GM18498 (cell line): ENCODE data around the gene ANAPC7.
"Not testable (repeated sequence)": the region's sequence is repeated elsewhere in the genome, so short reads cannot be mapped to it uniquely, and the experiment has no call there.

ENCODE experiments used
- ATAC-seq: cut with Tn5 transposase; IDR thresholded peaks from one replicate; pipeline ENCODE4 v1.9.1; 2021; ENCODE audit warnings: mild to moderate bottlenecking, moderate library complexity; ENCODE audit not compliant: unreplicated experiment

ANAPC7 gene, protein sequence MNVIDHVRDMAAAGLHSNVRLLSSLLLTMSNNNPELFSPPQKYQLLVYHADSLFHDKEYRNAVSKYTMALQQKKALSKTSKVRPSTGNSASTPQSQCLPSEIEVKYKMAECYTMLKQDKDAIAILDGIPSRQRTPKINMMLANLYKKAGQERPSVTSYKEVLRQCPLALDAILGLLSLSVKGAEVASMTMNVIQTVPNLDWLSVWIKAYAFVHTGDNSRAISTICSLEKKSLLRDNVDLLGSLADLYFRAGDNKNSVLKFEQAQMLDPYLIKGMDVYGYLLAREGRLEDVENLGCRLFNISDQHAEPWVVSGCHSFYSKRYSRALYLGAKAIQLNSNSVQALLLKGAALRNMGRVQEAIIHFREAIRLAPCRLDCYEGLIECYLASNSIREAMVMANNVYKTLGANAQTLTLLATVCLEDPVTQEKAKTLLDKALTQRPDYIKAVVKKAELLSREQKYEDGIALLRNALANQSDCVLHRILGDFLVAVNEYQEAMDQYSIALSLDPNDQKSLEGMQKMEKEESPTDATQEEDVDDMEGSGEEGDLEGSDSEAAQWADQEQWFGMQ

DNA sequence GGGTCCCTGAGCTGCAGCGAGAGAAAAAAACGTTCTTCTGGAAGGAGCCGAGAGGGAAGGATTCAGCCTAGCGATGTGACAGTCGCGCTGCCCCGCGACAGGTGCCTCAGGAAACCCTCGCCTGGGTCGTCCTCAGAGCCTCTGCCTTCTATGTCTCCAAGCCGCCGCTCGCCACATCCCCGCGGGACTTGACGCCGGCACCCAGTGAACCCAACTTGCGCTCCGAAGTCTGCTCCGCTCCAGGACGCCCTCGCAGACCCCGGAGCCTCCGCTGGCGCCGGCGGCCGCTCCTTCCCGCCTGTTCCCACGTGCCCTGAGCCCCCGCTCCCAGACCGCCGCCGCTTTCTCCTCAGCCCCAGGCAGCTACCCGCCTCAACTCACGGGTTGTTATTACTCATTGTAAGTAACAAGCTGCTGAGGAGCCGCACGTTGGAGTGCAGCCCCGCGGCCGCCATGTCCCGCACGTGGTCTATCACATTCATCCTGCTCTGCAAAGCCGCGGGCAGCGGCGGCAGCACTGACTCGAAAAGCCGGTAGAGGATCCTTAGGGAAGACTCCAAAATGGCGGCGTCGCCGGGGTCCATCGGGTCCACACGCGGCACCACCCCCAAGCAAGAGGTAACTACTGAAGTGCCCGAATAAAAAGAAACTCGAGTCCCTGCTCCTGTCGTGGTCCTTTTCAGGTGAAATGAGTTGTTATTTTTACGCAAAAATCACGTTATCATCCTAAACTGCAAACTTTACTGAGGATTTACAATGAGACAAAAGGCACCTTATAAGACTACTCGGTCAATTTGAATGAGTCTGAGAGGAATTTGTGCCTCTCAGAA lies at the start of gene ANAPC7:
ANAPC7 (minus strand) TSS at position 563 of the 830 bp plus-strand sequence; CDS start at position 482, 81 bp downstream.
- ATAC-seq: peak; percentile 89

DNA sequence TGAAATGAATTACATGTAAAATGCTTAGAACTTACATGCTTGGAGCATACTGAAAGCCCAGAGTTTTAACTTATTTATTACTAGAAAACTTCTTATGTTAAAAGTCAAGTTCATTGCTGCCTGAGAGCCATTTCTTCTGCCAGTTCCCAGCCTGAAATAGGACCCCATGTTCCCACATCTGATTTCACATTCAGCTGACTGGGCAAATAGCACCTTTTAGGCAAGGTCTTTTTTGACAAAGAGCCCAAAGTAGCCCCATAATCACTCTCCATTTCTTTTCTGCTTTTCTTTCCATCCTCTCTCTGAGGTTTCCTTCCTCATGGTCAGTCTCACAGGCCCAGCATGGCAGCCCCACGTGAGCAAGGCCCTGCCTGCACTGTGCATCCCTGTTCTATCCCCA lies 47.8 kb upstream of the ANAPC7 start:
- no peak for ATAC-seq

DNA sequence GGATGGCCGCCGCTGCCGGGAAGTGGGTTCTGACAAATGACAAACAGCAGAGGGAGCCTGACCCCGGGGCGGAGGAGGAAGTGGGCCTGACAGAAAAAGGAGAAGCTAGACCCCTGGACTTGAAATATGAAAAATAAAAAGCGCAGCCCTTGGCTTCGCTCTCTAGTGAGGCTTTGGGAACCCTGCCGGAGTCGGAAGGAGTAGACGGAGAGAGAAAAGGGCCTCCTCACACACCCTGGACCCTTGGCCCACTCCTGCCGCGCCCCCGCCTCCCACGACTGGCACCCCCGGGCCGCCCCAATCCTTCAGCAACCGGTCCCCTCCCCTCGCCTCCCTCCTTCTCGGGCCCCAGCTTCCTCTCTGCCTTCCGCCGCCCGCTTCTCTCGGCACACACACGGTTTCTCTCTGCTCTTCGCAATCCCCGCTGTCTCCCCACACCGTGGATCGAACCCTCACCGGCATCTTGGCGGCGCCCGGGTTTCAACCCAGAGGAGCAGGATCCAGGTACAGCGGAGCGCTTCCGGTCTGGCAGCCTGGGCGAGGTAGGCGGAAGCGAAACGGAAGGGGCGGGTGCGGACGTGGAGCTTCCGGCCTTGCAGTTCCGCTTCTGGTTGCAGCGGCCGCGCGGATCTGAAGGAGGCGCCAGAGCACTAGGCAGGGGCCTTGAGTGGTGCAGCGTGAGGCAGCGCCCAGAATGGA lies 46.4 kb upstream of the ANAPC7 start, which contains the start of gene ARPC3:
ARPC3 (minus strand) TSS at position 539 of the 699 bp plus-strand sequence; CDS start at position 462, 77 bp downstream.
- ATAC-seq: peak; percentile 91

DNA sequence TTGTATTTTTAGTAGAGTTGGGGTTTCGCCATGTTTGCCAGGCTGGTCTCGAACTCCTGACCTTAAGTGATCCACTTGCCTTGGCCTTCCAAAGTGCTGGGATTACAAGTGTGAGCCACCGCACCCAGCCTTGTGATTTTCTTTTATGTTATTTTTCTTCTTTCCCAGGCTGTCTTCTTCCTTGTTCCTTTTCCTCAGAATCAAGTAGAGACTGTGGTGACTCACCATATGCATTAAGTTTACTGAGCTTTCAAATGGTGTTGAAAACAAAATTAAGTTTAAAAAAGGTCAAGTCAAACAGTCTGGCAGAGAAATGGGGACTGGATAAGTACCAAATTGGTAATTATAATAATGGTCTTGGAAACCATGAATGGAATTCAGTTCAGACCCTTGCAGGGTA lies 40.9 kb upstream of the ANAPC7 start:
- no peak for ATAC-seq

DNA sequence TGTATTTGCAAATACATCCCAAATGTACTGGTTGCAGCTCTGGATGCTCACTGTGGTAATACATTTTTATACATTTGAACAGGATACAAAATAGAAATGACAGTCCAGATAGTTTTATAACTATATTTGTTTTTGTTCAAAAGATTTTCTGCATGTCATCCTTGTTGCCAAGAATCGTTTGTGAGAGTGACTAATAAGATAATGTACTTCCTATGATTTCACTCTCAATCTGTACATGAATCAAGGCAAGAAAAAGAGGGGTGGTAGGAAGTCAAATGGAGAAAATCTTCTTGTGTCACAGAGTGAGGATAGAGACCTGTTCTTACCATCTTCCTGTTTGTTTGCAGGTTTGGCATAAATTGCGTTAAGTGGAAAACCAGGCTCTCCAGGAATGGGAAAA lies 32.7 kb upstream of the ANAPC7 start:
- no peak for ATAC-seq

DNA sequence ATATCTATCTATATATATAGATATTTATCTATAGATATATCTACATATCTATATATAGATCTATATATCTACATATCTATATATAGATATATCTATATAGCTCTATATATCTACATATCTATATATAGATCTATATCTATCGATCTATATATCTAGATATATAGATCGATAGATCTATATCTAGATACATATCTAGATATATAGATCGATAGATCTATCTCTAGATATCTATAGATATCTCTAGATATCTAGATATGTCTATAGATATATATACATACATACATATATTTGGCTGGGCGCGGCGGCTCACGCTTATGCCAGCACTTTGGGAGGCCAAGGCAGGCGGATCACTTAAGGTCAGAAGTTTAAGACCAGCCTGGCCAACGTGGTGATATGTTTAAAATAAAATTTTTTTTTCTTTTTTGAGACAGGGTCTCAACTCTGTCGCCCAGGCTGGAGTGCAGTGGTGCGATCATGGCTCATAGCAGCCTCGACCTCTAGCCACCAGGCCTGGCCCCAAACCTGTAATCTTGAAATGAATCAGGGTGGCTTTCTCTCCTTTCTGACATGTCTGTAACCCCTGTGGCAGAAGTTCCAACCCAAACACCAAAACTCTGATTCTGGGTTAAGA lies 28.6 kb upstream of the ANAPC7 start:
- no peak for ATAC-seq

DNA sequence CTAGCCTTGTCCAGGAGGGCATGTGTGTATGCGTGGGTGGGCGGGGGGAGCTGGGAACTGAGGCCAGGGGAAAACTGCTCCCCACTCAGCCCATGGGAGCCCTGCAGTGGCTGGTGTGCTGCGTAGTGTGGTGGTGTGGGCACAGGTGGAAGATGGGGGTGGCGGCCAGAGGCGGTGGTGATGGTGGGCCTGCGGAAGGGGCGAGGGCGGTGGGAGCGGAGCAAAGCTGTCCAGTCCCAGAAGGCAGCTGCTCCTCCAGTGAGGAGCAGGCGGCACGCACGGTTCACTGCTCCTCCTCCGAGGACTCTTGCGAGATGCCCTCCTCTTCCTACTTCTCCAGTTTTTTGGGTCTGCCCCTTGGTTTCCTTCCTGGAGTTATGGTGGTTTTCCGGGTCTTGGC lies 26.2 kb upstream of the ANAPC7 start:
- ATAC-seq: not testable (repeated sequence)

DNA sequence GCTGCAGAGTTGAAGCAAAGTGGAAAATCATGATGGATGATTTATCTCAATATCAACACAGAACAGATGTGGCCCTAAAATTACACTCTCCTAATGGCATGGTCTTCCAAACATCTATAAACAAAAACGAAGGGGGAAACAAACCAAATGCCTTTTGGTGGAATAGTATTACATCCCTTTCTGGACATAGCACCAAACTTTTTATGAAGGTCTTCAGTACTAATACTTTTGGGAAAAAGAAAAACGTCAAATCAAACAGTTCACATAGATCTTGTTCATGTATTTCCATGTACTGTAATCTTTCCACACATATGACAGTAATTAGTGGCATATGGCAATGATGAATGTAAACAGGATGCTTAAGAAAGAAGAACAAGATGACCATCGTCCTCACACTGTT lies 22.9 kb upstream of the ANAPC7 start:
- ATAC-seq: no peak

DNA sequence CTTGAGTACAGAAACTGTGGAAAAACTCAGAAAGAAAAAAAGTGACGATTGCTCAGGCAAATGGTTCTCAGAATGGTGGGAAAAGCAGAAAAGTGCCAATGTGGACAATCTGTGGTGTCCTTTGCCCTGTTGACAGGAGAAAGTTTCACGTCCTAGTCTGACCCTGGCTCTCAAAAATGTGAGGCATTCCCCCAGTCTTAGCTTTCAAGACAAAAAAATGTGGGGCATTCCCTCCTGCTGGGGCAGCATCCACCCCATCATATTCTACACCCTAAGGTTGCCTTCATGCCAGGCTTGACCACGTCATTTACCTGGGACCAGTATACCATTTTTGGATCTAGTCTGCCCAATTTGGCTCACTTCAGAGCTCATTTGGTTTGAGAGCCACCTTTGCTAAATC lies 20.7 kb upstream of the ANAPC7 start:
- ATAC-seq: no peak

DNA sequence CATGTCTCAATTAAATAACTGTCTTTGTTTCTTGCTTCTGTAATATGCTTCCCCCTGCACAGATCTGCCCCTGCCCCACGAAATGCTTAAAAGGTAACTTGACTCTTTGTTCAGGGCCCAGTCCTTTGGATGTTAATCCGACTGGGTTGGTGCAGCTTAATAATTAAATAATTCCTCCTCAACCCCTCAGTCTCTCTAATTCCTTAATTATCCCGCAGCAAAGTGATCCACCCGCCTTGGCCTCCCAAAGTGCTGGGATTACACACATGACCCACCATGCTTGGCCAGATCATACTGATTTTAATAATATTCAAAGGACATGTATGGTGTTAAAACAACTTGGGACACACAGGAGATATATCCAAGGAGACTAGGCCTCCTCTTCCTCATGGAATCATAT lies 18.2 kb upstream of the ANAPC7 start:
- no peak for ATAC-seq

DNA sequence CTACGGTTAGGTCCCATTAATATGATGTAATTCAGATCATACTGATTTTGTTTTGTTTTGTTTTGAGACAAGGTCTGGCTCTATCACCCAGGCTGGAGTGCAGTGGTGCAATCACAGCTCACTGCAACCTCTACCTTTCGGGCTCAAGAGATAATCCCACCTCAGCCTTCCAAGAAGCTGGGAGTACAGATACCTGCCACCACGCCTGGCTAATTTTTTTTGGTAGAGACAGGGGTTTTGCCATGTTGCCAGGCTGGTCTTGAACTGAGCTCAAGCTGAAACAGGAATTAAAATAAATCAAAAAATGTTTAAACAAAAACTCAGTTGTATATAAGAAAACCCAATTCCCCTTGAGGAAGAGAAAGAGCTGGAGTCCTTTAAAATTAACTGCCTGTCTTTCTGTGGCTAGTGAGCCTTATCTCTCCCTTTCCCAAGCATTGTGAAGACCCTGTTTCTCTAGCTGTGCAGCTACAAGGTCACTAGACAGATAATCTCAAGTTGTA lies 17.7 kb upstream of the ANAPC7 start:
- no peak for ATAC-seq

DNA sequence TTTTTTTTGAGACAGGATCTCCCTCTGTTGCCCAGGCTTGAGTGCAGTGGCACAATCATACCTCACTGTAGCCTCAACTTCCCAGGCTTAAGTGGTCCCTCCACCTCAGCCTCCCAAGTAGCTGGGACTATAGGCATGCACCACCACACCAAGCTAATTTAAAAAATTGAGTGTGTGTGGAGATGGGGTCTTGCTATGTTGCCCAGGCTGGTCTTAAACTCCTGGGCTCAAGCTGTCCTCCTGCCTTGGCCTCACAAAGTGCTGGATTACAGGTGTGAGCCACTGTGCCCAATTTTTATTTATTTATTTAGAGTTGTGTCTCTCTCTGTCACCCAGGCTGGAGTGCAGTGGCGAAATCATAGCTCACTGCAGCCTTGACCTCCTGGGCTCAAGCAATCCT lies 17.1 kb upstream of the ANAPC7 start:
- ATAC-seq: not testable (repeated sequence)

DNA sequence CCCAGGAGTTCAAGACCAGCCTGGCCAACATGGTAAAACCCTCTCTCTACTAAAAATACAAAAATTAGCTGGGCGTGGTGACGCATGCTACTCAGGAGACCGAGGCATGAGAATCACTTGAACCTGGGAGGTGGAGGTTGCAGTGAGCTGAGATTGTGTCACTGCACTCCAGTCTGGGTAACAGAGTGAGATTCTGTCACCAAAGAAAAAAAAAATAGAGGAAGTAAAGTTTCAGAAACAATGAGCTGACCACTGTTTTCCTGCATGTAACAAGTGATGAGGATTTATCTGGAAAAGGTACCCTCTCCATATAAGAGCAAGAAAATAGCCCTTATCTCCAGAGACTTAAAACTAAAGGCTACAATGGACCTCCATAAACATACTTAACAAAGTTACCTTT lies 13.6 kb upstream of the ANAPC7 start:
- ATAC-seq: not testable (repeated sequence)

DNA sequence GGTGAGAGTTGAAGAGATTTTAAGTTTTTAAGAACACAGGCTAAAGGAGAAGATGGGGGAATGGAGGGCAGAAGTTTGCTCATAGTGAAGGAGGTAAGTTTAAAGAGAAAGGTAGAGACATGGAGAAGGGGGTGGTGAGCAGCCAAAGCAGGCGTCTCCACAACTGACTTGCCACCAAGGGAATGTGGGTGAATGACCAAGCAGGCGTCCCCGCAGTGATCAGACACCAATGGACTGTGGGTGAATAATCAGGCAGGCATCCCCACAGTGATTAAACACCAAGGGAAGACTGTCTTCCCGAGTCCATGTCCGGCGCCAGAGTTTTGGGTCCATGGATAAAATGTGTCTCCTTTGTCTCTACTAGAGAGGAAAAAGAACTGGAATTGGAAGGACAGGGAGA lies 6.6 kb upstream of the ANAPC7 start:
- not testable (repeated sequence) for ATAC-seq

DNA sequence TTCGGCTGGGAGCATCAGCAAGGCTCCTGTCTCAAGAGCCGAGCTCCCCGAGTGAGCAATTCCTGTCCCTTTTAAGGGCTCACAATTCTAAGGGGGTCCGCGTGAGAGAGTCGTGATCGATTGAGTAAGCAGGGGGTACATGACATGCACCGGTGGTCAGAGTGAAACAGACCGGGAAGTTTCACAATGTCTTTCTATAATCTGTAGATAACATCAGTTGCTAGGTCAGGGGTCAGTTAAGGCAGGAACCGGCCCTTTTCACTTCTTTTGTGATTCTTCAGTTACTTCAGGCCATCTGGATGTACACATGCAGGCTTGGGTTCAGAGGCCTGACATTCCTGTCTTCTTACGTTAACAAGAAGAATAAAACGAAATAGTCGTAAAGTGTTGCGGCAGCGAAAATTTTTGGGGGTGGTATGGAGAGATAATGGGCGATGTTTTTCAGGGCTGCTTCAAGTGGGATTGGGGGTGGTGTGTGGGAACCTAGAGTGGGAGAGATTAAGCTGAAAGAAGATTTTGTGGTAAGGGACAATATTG lies 1.7 kb upstream of the ANAPC7 start:
- not testable (repeated sequence) for ATAC-seq

DNA sequence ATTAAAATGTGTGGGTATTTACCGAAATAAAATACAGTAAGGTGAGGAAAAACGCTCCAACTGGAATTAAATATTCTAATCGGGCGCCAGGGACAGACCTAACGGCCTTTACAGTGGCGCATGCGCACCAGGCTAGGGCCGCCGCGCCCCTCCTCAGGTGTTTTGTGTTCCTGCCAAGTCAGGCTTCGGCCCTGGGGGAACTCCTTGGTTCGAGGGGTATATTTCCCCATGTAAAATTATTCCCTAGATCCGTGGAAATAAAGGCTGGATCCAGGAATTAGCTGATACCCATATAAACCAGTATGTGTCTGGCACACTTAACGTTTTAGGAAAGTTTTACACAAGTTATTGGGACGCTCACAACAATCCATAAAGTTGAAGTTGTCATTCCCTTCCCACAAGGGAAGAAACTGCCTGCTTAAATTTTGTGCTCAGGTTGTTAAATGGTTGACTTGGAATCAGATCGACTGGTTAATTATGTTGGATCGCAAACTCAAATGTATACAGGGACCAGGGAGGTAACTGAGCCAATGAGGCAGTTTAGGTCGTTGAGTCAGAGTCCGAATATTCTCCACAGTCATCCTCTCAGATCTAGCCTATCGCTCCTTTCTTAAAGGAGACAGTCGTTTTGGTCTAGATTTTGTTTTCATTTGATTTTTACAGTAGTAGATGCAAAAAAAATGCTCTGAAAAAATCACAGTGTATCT lies 621 bp upstream of the ANAPC7 start:
- no peak for ATAC-seq

DNA sequence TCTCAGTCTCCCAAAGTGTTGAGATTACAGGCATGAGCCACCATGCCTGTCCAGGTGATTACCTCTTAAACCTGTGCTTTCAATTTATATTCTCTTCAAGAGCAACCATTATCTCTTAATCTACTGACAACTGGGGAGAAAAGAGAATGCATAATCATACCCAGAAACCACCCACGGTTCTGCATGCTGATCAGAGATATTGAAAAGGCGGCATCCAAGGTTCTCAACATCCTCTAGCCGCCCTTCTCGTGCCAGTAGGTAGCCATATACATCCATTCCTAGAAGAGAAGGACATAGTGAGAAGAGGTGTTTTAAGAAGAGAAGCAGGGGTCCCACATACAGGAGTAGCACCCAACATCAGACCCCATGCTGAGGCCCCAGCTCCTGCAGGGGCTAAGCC lies 20.8 kb downstream of the ANAPC7 start:
- ATAC-seq: no peak

DNA sequence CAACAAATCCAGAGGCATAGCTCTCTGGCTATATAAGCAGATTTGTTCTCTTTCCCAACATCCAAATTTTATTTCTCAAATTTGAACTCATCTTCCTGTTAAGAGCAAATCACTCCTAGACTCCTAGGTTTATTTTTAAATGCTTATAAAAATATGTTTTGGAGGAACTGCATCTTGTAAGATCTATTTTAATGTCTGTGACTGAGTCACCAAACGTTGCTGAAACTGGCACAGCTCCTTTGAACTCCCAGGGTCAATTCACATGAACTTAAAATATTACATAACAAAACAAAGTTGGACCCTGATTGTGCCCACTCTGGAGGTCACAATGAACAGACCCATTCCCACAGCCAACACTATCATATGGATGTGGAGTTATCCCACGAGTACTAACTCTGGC lies 23.9 kb downstream of the ANAPC7 start:
- ATAC-seq: no peak

DNA sequence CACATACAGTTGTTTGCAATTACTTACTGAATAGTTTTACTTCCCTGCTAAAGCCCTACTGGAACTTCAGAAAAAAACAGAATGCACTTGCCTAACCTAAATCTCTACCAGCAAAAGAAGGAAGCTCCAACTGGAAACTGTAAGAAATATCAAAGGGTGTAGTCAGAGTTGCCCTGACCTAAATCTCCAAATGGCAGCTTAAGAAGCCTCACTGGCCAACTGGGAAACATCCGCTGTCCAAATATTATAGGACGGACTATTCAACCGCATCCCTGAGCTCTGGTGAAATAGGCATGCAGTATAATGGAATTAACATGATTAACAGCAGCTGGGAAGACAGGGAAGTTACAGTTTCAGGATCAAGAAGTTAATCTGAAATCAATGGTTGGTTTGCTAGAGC lies 24.3 kb downstream of the ANAPC7 start:
- no peak for ATAC-seq
